Skin epidermis (tissue), 12 donors: Measurements from ENCODE around the gene RCOR3.
"Not testable (repeated sequence)": the region's sequence is repeated elsewhere in the genome, so short reads cannot be mapped to it uniquely, and the experiment has no call there.

Source experiments
- H3K27ac ChIP-seq, 21 experiments: fragments of 200-600 bp; sonication (generic) in 11 of 21; one replicate each; pipeline ENCODE4 v1.5.0; 2020; ENCODE audit warnings: mild to moderate bottlenecking in 3 of 21, inconsistent platforms in 2 of 21, moderate library complexity in 2 of 21
- H3K4me3 ChIP-seq, 7 experiments: fragments of 200-600 bp; sonication (generic) in 2 of 7; one replicate each; pipeline ENCODE4 v1.5.0; 2020; ENCODE audit warnings: inconsistent platforms in 2 of 7, mild to moderate bottlenecking in 2 of 7, moderate library complexity in 1 of 7

The RCOR3 gene

DNA sequence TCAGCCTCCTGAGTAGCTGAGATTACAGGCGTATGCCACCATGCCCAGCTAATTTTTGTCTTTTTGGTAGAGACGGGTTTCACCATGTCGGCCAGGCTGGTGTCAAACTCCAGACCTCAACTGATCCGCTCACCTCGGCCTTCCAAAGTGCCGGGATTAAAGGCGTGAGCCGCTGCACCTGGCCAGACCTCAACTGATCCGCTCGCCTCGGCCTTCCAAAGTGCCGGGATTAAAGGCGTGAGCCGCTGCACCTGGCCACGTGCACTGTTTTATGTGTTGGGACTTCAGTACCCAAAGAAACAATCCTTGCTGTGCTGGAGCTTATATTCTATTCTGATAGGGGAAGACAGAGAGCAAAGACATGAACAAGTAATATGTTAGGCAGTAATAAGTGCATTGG lies 77.6 kb downstream of the RCOR3 start:
- Histone ChIP-seq H3K27ac (peak overlapping the region in 6 of 21 experiments; percentile 41 to 84 (median 64)), H3K4me3 (no peak overlapping the region)

DNA sequence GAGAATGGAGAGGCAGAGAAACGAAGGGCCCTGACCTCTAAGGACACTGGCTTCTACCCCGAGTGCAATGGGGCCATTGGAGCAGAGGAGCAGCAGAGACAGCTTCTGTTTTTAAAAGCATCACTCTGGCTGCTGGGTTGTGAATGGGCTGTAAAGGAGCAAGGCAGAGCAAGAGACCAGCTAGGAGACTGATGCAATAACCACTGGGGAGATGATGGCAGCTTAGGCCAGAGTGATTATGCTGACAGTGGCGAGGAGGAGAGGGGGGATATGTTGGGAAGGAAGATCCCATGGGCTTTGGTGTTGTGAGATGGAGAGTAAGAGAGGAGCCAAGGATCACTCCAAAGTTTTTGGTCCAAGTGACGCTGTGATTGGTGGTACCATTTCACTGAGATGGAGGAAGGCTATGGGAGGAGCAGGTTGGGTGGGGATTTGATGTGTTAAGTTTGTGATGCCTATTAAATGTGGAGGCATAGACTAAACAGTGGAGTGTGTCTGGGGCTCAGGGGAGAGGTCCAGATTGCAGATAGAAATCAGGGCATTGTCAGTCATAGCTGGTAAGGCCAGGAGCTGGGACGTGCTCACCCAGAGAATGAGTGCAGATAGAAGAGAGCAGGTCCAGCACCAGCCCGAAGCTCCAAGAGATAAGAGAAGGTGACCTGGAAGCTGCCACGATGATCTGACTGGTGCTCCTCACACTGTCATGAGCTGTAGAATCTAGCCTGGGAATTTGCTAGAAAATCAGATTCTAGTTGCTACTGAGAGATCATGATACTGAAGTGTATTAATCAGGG lies 78.5 kb downstream of the RCOR3 start:
- no peak overlapping the region for H3K4me3 ChIP-seq
- H3K27ac ChIP-seq: no peak overlapping the region

DNA sequence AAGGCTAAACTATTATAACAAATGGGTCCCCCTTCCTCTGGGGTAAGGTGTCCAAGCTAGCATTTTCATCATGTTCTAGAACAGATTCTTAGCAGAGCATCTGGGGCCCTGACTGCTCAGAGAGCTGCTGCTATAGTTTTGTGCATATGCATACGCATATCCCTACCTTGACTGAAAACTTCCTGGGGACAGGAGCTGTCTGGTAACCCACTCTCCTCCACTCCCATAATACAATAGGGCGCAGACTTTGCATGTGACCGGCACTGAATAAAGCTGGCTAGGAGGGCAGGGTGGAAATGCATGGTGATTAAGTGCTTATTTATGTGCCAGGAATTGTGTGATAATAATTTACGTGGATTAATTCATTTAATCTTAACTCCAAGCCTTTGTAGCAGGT lies 79.1 kb downstream of the RCOR3 start:
- no peak overlapping the region for H3K27ac ChIP-seq
- H3K4me3 ChIP-seq: no peak overlapping the region

DNA sequence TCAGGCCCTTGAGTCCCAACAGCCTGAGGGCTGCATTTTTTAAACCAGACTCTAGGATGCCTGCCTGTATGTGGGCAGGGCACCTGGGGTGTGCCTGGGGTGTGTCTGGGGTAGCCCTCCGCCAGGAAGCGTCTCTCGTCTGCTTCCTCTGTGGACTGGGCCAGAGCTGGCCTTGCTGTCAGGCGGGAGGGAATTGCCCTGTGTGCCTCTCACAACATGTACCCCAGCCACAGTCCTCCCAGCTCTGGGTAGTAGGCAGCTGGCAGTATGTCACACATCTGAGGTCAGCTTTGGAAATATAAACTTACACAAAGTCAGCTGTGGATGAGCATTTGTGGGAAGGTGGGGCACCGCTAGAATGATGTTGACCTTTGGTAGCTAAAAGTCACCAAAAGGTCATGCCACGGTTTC lies 80.5 kb downstream of the RCOR3 start:
- H3K4me3 ChIP-seq: no peak overlapping the region
- H3K27ac ChIP-seq: no peak overlapping the region

DNA sequence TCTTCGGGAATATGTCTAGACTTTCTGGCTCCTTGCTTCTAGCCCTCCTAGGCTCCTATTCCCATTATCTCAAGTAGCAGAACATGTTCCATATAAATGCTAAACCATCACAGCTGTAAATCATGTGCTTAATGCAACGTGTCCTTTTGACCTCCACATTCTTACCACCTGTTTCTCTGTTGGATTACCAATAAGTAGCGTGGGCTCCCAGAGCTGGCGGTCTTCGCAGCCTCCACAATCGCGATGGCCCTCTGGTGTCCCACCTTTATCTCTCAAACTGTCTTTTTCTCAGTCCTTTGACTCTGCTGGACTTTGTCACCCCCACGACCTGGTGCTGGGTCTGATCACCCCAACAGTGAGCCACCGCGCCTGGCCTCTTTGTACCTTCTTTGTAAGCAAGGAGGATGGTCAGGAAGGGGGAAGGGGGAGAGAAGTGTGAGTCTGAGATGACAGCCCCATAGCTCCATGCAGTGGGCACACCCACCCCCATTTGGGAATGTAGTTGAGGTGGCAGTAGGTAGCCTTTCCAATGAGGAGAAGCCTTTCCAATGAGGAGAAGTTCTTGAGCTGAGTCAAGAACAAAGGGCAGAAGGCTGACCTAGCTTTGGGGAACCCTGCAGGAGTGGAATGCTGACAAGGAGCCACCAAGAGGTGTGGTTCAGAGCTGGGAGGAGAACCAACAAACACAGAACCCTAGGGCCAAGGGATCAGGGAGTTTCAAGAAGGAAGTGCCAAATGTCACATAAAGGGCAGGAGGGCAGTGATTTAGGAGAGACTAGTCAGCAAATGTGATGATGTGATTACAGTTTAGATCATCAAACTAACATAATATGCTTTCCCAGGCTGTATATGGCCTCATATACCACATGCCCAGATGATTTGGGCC lies 81.7 kb downstream of the RCOR3 start:
- H3K27ac ChIP-seq: no peak overlapping the region

DNA sequence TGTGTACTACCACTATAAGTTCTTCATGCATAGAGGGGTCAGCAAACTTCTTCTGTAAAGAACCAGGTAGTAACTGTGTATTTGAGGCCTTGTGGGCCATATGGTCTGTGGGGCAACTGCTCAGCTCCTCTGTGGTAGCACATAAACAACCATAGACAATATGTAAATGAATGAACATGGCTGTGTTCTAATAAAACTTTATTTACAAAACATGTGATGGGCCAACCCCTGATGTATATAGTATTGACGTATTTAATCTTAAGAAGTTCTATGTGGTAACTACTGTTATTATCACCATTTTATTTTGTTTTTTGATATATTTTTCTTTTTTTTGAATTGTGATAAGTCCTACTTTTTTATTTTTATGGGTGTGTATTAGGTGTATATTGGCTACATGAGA lies 82.8 kb downstream of the RCOR3 start:
- Histone ChIP-seq H3K27ac (no peak overlapping the region), H3K4me3 (no peak overlapping the region)

More for the DNA sequence above, 81.7 kb downstream of the RCOR3 start:
- no peak overlapping the region for H3K4me3 ChIP-seq

DNA sequence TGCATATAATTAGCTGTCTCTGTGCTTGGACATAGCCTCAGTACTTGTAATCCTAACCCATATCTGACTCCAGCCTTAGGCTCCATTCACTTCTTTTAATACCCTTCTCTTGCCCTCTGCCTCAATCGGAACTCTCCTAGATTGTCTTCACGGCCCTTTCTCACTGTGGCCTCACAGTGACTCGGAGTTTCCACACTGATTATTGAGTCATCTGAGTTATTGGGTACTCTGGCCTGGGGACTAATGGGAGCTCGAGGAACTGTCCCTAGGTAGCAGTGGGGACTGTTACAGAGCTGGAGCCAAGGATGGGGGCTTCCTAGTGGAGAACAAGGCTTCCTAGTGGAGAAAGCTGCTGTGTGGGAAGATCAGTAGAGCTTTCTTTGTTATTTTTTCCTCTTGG lies 84.4 kb downstream of the RCOR3 start:
- Histone ChIP-seq H3K27ac (no peak overlapping the region), H3K4me3 (no peak overlapping the region)

DNA sequence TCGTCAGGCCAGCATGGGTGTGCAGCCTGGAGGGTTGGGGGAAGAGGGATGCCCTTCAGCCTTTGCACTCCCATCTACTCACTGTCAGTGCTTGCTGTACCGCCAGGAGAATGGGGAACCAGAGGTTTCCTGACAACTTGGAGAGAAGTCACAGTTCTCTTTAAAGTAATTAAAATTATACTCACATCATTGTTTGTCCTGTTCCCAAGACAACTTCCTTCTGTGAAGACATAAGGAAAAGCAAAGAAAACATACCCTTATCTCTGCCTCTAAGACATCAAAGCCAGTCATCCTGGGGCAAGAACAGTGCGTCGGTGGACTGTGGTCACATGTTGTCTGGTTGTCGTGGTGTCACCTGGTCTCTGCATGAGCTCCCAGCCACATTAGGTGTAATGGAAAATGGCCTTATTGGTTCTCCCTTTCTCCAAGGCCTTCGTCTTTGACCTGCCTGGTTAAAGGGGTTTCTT lies 85.0 kb downstream of the RCOR3 start:
- Histone ChIP-seq H3K4me3 (no peak overlapping the region), H3K27ac (no peak overlapping the region)

DNA sequence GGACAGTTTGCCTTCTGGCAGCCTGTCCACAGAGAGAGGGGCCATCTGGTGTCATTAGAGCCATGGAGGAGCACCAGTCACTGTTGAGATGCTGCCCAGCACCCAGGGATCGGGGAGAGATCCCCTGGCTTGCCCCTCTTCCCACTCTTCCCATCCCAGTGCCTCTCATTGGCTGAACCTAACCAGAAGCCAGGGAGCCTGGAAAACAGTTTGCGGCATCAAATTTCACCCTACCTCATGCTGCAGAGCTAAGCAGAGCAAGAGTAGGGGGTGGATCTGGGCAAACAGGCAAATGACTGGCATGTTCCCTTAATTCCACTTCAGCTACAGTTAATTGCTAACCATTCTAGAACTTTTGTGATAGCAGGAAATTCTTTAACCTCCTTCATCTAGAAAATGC lies 86.6 kb downstream of the RCOR3 start:
- H3K4me3 ChIP-seq: no peak overlapping the region
- H3K27ac ChIP-seq: no peak overlapping the region

DNA sequence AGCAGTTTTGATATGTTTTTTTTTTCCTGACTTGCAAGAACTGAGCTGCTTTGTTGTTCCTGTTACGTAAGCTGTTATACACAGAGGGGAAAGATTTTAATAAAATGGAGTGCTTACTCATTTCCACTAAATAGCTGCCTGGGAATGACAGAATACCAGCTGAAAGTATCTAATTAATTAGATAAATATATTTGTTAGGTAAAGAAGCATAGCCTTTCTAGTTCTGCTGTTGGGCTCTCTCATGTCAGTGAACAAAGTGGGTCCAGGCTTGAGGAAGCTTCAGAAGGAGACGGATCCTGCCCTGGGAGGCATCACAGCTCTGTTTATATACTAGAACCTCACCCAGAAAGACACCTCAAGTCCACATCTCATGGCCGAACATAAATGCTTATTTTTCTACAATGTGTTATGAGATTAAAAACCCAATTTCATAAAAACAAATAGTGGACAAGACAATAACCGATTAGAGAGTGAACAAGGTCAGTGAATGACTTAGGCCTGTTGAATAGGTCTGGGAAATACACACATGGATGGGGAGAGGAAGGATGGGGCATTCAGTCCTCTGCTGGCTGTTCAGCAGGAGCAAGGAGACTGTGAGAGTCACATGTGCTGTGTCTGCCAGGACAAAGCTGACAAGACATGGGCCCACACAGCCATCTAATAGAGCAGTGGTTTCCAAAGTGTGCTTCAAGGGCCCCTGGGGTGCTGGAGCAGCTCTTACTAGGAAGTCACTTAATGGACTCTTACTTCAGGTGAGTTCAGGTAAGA lies 88.1 kb downstream of the RCOR3 start:
- no peak overlapping the region for H3K27ac ChIP-seq

DNA sequence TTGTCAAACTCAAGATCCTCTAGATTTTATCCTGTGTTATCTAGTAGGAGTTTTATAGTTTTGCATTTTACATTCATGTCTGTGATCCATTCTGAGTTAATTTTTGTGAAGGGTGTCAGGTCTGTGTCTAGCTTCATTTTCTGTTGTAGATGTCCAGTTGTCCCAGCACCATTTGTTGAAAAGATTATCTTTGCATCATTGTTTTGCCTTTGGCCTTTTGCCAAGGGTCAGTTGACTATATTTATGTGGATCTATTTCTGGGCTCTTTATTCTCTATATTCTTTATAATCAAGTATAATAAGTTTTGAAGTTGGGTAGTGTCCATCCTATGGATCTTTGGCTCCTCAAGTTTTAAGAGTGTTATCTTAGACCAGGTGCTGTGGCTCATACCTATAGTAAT lies 89.4 kb downstream of the RCOR3 start:
- no peak overlapping the region for H3K27ac ChIP-seq

More for the DNA sequence above, 88.1 kb downstream of the RCOR3 start:
- H3K4me3 ChIP-seq: no peak overlapping the region

DNA sequence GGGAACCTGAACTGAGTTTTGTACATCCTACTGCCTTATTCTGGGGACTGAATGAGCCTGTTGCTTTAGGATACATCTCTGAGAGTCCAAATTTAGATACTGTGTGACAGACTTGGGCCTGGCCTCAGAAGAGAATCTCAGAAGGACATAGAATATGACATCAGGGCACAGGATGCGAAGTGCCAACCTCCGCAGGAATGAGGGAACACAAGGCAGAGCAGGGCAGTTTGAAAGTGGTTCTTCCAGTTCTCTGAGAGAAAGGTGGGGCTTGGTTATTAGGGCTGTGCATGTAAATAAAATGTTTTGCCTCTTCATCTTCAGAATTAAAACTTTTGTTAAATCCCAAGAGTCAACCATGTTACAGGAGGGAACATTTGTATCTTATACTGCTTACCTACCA lies 90.6 kb downstream of the RCOR3 start:
- Histone ChIP-seq H3K4me3 (no peak overlapping the region), H3K27ac (no peak overlapping the region)

More for the DNA sequence above, 89.4 kb downstream of the RCOR3 start:
- H3K4me3 ChIP-seq: no peak overlapping the region

DNA sequence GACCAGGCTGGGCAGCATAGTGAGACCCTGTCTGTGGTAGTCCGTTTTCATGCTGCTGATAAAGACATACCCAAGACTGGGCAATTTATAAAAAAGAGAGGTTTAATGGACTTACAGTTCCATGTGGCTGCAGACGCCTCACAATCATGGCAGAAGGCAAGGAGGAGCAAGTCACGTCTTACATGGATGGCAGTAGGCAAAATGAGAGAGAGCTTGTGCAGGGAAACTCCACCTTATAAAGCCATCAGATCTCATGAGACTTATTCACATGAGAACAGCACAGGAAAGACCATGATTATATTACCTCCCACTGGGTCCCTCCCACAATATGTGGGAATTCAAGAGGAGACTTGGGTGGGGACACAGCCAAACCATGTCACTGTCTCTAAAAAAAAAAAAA lies 92.9 kb downstream of the RCOR3 start:
- H3K4me3 ChIP-seq: not testable (repeated sequence)
- peak overlapping the region in 1 of 21 experiments; percentile 43 for H3K27ac ChIP-seq

DNA sequence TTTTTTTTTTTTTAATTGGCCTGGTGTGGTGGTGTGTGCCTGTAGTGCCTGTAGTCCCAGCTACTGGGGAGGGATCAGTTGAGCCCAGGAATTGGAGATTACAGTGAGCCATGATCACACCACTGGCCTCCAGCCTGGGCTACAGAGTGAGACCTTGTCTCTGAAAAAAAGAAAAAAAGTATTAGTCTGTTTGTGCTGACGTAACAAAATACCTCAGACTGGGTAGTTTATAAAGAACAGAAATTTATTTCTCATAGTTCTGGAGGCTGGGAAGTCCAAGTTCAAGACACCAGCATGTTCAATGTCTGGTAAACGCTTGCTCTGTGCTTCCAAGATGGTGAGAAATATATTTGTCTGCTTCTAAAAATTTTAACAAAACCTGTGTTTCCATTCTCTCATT lies 93.3 kb downstream of the RCOR3 start:
- H3K4me3 ChIP-seq: no peak overlapping the region
- H3K27ac ChIP-seq: peak overlapping the region in 2 of 21 experiments; percentile 26 to 43

DNA sequence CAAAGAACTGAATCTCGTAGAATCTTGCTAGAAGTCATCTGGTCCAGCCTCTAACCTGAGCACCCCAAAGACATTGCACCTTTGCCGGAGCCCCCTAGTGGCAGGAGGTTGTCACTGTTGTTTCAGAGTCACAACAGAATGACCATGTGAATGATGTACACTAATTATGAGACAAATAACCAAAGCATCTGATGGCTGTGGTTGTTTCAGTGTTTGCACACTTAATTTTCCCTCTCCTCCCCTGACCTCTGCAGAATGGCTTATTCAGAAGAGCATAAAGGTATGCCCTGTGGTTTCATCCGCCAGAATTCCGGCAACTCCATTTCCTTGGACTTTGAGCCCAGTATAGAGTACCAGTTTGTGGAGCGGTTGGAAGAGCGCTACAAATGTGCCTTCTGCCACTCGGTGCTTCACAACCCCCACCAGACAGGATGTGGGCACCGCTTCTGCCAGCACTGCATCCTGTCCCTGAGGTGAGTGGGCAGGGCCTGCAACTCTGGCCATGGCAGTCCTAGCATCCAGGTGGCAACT lies 93.9 kb downstream of the RCOR3 start:
- Histone ChIP-seq H3K4me3 (no peak overlapping the region), H3K27ac (peak overlapping the region in 4 of 21 experiments; percentile 26 to 66 (median 35))

DNA sequence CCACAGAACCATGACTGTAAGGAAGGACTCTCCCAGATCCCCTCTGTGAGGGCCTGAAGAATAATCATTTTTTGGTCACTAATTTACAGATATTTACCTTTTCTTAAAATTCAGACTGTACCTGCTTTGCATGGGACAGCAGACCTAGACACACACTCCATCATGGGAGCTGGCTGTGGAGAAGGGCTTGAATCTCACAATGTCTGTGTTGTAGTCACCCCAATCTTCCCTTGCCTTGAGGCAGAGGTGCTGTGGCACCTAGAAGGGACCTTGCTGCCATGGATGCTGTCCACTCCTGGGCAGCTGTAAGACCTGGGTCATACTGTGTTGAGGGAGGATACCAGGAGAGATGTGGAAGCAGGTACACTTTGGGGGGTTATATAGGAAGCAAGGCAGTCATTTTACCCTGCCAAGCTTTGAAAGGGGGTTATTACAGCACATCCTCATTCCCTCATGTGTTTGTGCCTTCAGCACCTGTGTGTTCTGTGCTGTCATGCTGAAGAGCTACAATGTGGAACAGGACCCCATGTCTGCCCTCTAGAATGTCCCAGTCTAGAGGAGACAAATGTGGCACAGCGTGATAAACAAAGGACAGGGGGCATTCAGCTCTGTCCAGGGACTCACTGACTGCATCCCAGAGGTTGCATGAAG lies 94.5 kb downstream of the RCOR3 start:
- no peak overlapping the region for H3K4me3 ChIP-seq
- H3K27ac ChIP-seq: peak overlapping the region in 4 of 21 experiments; percentile 26 to 66 (median 50)

DNA sequence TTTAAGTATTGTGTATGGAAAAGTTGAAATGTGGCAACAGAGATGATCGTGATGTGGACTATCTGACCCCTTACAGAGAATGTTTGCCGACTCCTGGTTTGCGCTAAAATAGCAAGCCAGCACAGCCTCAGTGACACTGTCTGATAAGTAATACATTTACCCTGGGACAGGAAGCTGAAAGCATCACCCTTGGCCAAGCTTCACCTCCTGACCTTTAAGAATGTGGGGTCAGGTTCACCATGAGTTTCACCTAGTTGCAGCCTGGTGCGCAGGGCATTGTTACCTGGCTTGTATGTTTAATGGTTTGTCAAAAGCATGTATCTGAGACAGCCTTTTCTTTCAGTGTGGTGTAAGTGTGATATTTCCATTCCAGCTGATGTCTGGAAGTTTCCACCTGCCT lies 96.7 kb downstream of the RCOR3 start:
- H3K4me3 ChIP-seq: no peak overlapping the region
- H3K27ac ChIP-seq: no peak overlapping the region

DNA sequence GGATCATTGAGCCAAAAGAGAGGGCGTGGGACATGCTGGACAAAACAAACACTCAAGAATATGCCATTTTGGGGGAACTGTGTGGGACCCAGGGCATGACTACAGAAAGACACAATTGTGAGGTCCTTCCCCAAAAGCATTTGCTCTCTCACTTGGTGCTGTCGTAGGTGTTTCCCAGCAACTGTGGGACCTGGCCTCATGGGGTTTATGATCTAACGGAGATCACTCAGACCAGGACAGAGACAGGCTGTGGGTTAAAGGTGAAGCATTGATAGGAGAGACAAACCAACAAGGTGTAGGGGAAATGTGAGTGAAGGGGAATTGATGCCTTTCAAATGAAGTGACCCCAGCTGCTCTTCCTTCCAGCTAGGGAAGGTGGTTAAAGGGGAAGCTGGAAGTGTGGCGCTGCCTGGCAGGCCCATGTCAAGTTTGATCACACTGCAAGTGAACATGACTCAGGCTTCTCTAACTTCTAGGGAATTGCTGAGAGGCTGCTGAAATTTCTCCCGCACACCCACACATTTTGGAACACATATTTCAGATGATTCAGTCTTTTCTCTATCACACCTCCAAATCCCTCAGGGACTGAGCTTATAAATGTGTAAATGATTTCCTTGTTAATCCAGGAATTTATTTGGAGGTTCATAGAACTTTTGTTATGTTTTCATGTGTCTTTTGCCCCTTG lies 97.7 kb downstream of the RCOR3 start:
- Histone ChIP-seq H3K4me3 (no peak overlapping the region), H3K27ac (no peak overlapping the region)

DNA sequence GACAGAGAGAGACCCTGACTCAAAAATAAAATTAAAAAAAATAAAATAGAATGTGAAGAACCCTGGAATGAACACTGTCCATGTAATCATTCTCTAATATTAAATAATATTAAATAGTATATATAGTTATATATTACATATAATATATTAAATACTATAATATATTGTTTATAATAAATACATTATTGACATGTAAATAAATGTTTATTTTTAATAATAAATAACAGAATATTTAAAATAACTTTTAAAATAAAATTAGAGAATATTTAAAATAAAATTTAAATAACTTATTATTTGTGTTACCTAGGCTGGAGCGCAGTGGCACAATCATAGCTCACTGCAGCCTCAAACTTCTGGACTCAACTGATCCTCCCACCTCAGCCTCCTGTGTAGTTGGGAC lies 99.5 kb downstream of the RCOR3 start:
- no peak overlapping the region for H3K4me3 ChIP-seq
- no peak overlapping the region for H3K27ac ChIP-seq
